NCI-H1417 (cell line): ENCODE measurements around the gene SPCS3.
"Not testable (repeated sequence)": the region's sequence is repeated elsewhere in the genome, so short reads cannot be mapped to it uniquely, and the experiment has no call there.

ENCODE experiments used
- DNase-seq, 3 experiments: peaks; one replicate each; lab custom pipeline; 2025; lab: John Stamatoyannopoulos, UW

SPCS3 gene

GRCh38 chr4:176303938-176304337 lies 15.8 kb upstream of the SPCS3 start:
- no peak for DNase-seq

- no peak for DNase-seq
Measured at GRCh38 chr4:176306837-176307665, 12.7 kb upstream of the SPCS3 start.

- DNase-seq: no peak
Measured at GRCh38 chr4:176307666-176307930, 12.2 kb upstream of the SPCS3 start.

GRCh38 chr4:176308441-176308840 lies 11.3 kb upstream of the SPCS3 start:
- DNase-seq: no peak

- no peak for DNase-seq
Measured at GRCh38 chr4:176309046-176309445, 10.7 kb upstream of the SPCS3 start.

- no peak for DNase-seq
Measured at GRCh38 chr4:176309772-176310171, 10.0 kb upstream of the SPCS3 start.

- DNase-seq: no peak
Measured at GRCh38 chr4:176313596-176314336, 6.0 kb upstream of the SPCS3 start.

GRCh38 chr4:176319151-176319703 lies 539 bp upstream of the SPCS3 start:
- DNase-seq: peak in 1 of 3 experiments; percentile 32

GRCh38 chr4:176320340-176320975 lies 692 bp downstream of the SPCS3 start:
- DNase-seq: peak; percentile 25 to 86 (median 83)

- peak in 2 of 3 experiments; percentile 20 to 63 for DNase-seq
Measured at GRCh38 chr4:176320976-176321361, 1.2 kb downstream of the SPCS3 start.

GRCh38 chr4:176321589-176321988 lies 1.8 kb downstream of the SPCS3 start:
- DNase-seq: peak in 1 of 3 experiments; percentile 42

GRCh38 chr4:176323511-176324160 lies 3.9 kb downstream of the SPCS3 start:
- DNase-seq: peak in 1 of 3 experiments; percentile 12

- DNase-seq: not testable (repeated sequence)
Measured at GRCh38 chr4:176324876-176325275, 5.1 kb downstream of the SPCS3 start.

- no peak for DNase-seq
Measured at GRCh38 chr4:176333076-176333475, 13.3 kb downstream of the SPCS3 start.

- DNase-seq: no peak
Measured at GRCh38 chr4:176334066-176334465, 14.3 kb downstream of the SPCS3 start.

GRCh38 chr4:176335421-176335820 lies 15.7 kb downstream of the SPCS3 start:
- DNase-seq: no peak

GRCh38 chr4:176339936-176340761 lies 20.4 kb downstream of the SPCS3 start:
- peak in 2 of 3 experiments; percentile 3 to 41 for DNase-seq

- peak in 2 of 3 experiments; percentile 4 to 71 for DNase-seq
Measured at GRCh38 chr4:176340871-176341685, 21.3 kb downstream of the SPCS3 start.

- DNase-seq: no peak
Measured at GRCh38 chr4:176342384-176342783, 22.6 kb downstream of the SPCS3 start.

- no peak for DNase-seq
Measured at GRCh38 chr4:176343286-176343685, 23.5 kb downstream of the SPCS3 start.
